BE2C (cell line): ENCODE results near the gene F2.

ENCODE experiments used
- DNase-seq: peaks from one replicate; pipeline ENCODE4 v3.0.0-alpha.2; 2020
- H3K27me3 ChIP-seq: fragments of 250-450 bp; sonication (Bioruptor Pico); 2 replicates; pipeline ENCODE4 v1.5.1; 2020; ENCODE audit warnings: mild to moderate bottlenecking
- H3K36me3 ChIP-seq: fragments of 250-450 bp; sonication (Bioruptor Pico); 2 replicates; pipeline ENCODE4 v1.5.1; 2020; ENCODE audit warnings: mild to moderate bottlenecking
- H3K4me1 ChIP-seq: fragments of 250-450 bp; sonication (Bioruptor Pico); 2 replicates; pipeline ENCODE4 v1.5.1; 2020
- H3K4me3 ChIP-seq: 2 replicates; pipeline ENCODE4 v1.5.1; 2011; ENCODE audit warnings: low read depth, low read length
- H3K9me3 ChIP-seq: fragments of 250-450 bp; sonication (Bioruptor Pico); 2 replicates; pipeline ENCODE4 v1.5.1; 2020
- TF ChIP-seq, protein P1 (sequence below): IDR thresholded peaks from 2 replicates; pipeline ENCODE4 v1.5.1; 2012; ENCODE audit warnings: mild to moderate bottlenecking, low read depth, low read length

The F2 gene

DNA sequence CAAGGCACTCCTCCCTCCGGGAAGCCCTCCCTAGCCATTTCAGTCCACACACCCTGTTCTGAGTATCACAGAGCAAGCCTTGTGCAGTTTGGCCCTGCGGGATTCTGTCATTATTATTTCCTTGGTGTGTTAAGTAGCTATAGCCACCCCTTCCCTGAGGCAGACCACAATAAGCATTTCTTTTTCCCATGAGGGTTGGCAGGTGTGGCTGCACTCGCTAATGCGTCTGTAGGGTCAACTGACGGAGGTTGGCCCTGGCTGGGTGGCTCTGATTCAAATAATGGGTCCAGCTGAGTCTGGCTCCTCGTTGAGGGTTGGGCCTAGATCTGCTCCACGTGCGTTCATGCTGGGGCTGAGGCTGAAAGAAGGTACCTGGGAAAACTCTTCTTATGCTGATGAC lies 5.1 kb downstream of the F2 start:
- TF ChIP-seq, protein P1, sequence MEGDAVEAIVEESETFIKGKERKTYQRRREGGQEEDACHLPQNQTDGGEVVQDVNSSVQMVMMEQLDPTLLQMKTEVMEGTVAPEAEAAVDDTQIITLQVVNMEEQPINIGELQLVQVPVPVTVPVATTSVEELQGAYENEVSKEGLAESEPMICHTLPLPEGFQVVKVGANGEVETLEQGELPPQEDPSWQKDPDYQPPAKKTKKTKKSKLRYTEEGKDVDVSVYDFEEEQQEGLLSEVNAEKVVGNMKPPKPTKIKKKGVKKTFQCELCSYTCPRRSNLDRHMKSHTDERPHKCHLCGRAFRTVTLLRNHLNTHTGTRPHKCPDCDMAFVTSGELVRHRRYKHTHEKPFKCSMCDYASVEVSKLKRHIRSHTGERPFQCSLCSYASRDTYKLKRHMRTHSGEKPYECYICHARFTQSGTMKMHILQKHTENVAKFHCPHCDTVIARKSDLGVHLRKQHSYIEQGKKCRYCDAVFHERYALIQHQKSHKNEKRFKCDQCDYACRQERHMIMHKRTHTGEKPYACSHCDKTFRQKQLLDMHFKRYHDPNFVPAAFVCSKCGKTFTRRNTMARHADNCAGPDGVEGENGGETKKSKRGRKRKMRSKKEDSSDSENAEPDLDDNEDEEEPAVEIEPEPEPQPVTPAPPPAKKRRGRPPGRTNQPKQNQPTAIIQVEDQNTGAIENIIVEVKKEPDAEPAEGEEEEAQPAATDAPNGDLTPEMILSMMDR: no peak
- no peaks in the 10 kb centered on the region for H3K36me3 ChIP-seq

DNA sequence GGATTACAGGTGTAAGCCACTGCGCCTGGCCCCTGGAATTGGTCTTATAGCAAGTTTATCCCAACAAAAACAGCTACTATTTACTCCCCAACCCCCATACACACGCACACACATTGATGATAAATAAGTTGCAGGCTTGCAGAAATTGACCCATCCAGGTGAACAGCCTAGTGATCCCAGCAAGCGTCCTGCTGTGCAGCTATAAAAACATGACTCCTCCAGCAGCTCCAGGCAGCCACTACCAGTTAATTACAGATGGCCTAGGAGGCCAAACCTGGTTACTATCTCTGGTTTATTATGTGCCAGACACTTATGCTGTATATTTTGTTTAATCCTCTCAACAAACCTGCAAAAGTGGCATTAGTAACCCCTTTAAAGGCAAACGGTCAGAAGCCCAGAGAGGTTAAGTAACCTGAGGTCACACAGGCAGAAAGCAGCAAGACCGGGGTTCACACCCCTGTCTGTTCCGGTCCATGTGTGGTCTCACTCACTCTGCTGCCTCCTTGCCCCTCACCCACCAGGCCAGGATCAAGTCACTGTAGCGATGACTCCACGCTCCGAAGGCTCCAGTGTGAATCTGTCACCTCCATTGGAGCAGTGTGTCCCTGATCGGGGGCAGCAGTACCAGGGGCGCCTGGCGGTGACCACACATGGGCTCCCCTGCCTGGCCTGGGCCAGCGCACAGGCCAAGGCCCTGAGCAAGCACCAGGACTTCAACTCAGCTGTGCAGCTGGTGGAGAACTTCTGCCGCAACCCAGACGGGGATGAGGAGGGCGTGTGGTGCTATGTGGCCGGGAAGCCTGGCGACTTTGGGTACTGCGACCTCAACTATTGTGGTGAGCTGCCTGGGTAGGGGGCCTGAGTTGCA lies 6.6 kb downstream of the F2 start:
- Histone ChIP-seq H3K27me3 (no peaks in the 10 kb centered on the region), H3K36me3 (no peaks in the 10 kb centered on the region), H3K4me1 (no peaks in the 10 kb centered on the region), H3K9me3 (no peaks in the 10 kb centered on the region), H3K4me3 (no peak overlapping the region)
- TF ChIP-seq, protein P1: no peak
- no peak for DNase-seq

More for the DNA sequence above, 5.1 kb downstream of the F2 start:
- H3K4me3 ChIP-seq: no peak overlapping the region
- no peaks in the 10 kb centered on the region for H3K27me3 ChIP-seq
- H3K9me3 ChIP-seq: no peaks in the 10 kb centered on the region
- no peak for DNase-seq
- H3K4me1 ChIP-seq: no peaks in the 10 kb centered on the region

DNA sequence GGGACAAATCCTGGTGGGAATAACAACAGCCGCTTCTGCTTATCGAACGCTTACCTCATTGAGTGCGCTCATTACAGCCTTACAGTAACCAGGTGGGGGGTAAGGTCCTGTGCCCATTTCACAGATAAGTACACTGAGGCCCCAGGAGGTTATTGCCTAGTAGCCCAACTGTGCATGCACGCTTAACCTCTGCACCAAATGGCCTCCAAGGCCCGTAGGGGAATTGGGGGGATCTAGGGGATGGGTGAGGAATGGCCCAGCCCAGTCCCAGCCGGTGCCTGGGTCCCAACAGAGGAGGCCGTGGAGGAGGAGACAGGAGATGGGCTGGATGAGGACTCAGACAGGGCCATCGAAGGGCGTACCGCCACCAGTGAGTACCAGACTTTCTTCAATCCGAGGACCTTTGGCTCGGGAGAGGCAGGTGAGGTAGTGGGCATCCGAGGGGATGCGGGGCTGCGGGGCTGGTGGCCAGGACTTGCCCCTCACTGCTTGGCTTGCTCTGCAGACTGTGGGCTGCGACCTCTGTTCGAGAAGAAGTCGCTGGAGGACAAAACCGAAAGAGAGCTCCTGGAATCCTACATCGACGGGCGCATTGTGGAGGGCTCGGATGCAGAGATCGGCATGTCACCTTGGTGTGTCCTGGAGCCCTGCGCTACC lies 7.3 kb downstream of the F2 start:
- no peaks in the 10 kb centered on the region for H3K4me1 ChIP-seq
- no peaks in the 10 kb centered on the region for H3K27me3 ChIP-seq
- TF ChIP-seq, protein P1: no peak
- DNase-seq: no peak
- H3K36me3 ChIP-seq: no peaks in the 10 kb centered on the region
- no peak overlapping the region for H3K4me3 ChIP-seq
- H3K9me3 ChIP-seq: no peaks in the 10 kb centered on the region

DNA sequence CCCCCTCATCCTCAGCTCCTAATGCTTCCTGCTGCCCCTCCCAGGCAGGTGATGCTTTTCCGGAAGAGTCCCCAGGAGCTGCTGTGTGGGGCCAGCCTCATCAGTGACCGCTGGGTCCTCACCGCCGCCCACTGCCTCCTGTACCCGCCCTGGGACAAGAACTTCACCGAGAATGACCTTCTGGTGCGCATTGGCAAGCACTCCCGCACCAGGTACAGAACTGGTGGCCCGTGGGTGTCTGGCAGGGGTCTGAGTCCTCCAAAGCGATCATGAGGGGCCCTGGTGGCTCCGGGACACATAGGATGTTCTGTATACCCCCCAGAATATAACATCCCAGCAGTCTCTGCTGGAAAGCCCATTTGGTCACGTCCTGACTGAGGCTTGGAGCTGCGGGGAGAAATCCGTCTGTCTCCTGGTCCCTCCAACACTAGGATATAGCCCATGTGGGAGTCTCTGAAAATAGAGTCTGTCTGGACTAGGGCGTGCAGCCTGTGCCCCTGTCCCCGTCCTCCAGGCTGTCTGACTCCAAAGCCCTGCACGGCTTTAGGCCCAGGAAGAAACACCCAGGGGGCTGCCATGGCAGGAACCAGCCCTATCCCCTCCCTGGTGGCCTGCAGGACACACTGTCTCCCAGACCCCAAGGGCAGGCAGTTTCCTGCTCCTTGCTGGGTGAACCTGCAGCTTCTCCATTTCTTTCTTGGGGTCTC lies 9.1 kb downstream of the F2 start:
- DNase-seq: no peak
- no peaks in the 10 kb centered on the region for H3K36me3 ChIP-seq
- no peaks in the 10 kb centered on the region for H3K9me3 ChIP-seq
- H3K27me3 ChIP-seq: no peaks in the 10 kb centered on the region
- TF ChIP-seq, protein P1: no peak
- no peaks in the 10 kb centered on the region for H3K4me1 ChIP-seq
- no peak overlapping the region for H3K4me3 ChIP-seq

DNA sequence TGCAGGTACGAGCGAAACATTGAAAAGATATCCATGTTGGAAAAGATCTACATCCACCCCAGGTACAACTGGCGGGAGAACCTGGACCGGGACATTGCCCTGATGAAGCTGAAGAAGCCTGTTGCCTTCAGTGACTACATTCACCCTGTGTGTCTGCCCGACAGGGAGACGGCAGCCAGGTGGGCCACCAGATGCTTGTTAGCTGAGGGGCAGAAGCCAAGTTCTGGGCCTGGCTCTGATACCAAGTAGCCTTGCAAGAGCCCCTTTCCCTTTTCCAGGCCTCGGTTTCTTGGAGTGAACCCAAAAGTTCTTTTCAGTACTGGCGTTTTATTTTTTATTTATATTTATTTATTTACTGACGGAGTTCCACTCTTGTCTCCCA lies 9.6 kb downstream of the F2 start:
- DNase-seq: no peak
- Histone ChIP-seq H3K4me3 (no peak overlapping the region), H3K4me1 (no peaks in the 10 kb centered on the region), H3K27me3 (no peaks in the 10 kb centered on the region), H3K36me3 (no peaks in the 10 kb centered on the region), H3K9me3 (no peaks in the 10 kb centered on the region)
- TF ChIP-seq, protein P1: no peak
